HEK293 (cell line): ENCODE measurements around the gene ANO6.

Experiments
- CTCF ChIA-PET: fragments of 350-600 bp; formaldehyde crosslinking; extraction: SDS; loops from one replicate; lab custom pipeline; 2021; ENCODE audit warnings: antibody characterized with exemption; lab: Yijun Ruan, JAX
- POLR2A ChIA-PET: fragments of 300-600 bp; formaldehyde crosslinking; extraction: SDS; loops from one replicate; lab custom pipeline; 2020; ENCODE audit warnings: antibody characterized with exemption, inconsistent platforms; lab: Yijun Ruan, JAX
- H3K27ac ChIP-seq: fragments of 200-500 bp; sonication (Bioruptor generic); 2 replicates; pipeline ENCODE4 v1.5.1; 2014; ENCODE audit warnings: low read depth, low read length, control low read depth, inconsistent platforms; ENCODE audit errors: extremely low read depth
- H3K36me3 ChIP-seq, 2 experiments: fragments of 200-500 bp in 1 of 2; sonication (Bioruptor generic) in 1 of 2; 1 replicate in 1 of 2; 2 replicates in 1 of 2; pipeline ENCODE4 v1.5.1; 2014 to 2017; ENCODE audit warnings: inconsistent platforms in 2 of 2, low read length in 2 of 2; ENCODE audit not compliant: control insufficient read depth in 2 of 2, insufficient read depth in 1 of 2
- H3K4me1 ChIP-seq: fragments of 200-500 bp; sonication (Bioruptor generic); 2 replicates; pipeline ENCODE4 v1.5.1; 2014; ENCODE audit warnings: mild to moderate bottlenecking, low read length, inconsistent platforms; ENCODE audit not compliant: control insufficient read depth, insufficient read depth
- H3K4me3 ChIP-seq: 2 replicates; pipeline ENCODE4 v1.5.1; 2011; ENCODE audit warnings: low read depth, mild to moderate bottlenecking, control low read depth, low read length, moderate library complexity
- H3K9me3 ChIP-seq: fragments of 200-500 bp; sonication (Bioruptor generic); 2 replicates; pipeline ENCODE4 v1.5.1; 2014; ENCODE audit warnings: low read depth, low read length, inconsistent platforms; ENCODE audit not compliant: control insufficient read depth, insufficient read depth
- GLIS1 ChIP-seq: fragments of 450-650 bp; formaldehyde crosslinking; IDR thresholded peaks from 2 replicates; pipeline ENCODE4 v1.5.1; 2016; ENCODE audit warnings: missing biosample characterization, missing genetic modification characterization
- INSM2 ChIP-seq: fragments of 450-650 bp; formaldehyde crosslinking; IDR thresholded peaks from 2 replicates; pipeline ENCODE4 v1.5.1; 2016; ENCODE audit warnings: missing biosample characterization, missing genetic modification characterization
- PBX3 ChIP-seq: sonication (generic); formaldehyde crosslinking; IDR thresholded peaks from 2 replicates; pipeline ENCODE4 v1.8.1; 2022; ENCODE audit warnings: mild to moderate bottlenecking, moderate library complexity, missing genetic modification reagents
- SCRT1 ChIP-seq: fragments of 450-650 bp; formaldehyde crosslinking; IDR thresholded peaks from 2 replicates; pipeline ENCODE4 v1.5.1; 2016; ENCODE audit warnings: missing biosample characterization, missing genetic modification characterization, borderline replicate concordance
- SCRT2 ChIP-seq: fragments of 450-650 bp; formaldehyde crosslinking; IDR thresholded peaks from 2 replicates; pipeline ENCODE4 v1.5.1; 2016; ENCODE audit warnings: missing biosample characterization, missing genetic modification characterization
- SP7 ChIP-seq: fragments of 450-650 bp; formaldehyde crosslinking; IDR thresholded peaks from 2 replicates; pipeline ENCODE4 v1.5.1; 2016; ENCODE audit warnings: missing biosample characterization, missing genetic modification characterization
- ZBTB17 ChIP-seq: fragments of 450-650 bp; formaldehyde crosslinking; IDR thresholded peaks from 2 replicates; pipeline ENCODE4 v1.5.1; 2016; ENCODE audit warnings: missing biosample characterization, missing genetic modification characterization
- ZNF133 ChIP-seq: fragments of 450-650 bp; formaldehyde crosslinking; IDR thresholded peaks from 2 replicates; pipeline ENCODE4 v1.5.1; 2016; ENCODE audit warnings: missing biosample characterization, missing genetic modification characterization
- ZNF16 ChIP-seq: fragments of 450-650 bp; formaldehyde crosslinking; IDR thresholded peaks from 2 replicates; pipeline ENCODE4 v1.5.1; 2016; ENCODE audit warnings: low read depth, missing biosample characterization, missing genetic modification characterization
- ZNF214 ChIP-seq: fragments of 450-650 bp; formaldehyde crosslinking; IDR thresholded peaks from 2 replicates; pipeline ENCODE4 v1.5.1; 2017; ENCODE audit warnings: missing biosample characterization, mild to moderate bottlenecking, missing genetic modification characterization, borderline replicate concordance
- ZNF223 ChIP-seq: fragments of 450-650 bp; formaldehyde crosslinking; IDR thresholded peaks from 2 replicates; pipeline ENCODE4 v1.5.1; 2016; ENCODE audit warnings: missing biosample characterization, missing genetic modification characterization
- ZNF280C ChIP-seq: fragments of 450-650 bp; formaldehyde crosslinking; IDR thresholded peaks from 2 replicates; pipeline ENCODE4 v1.5.1; 2016; ENCODE audit warnings: missing biosample characterization, missing genetic modification characterization
- ZNF350 ChIP-seq: fragments of 450-650 bp; formaldehyde crosslinking; IDR thresholded peaks from 2 replicates; pipeline ENCODE4 v1.5.0; 2017; ENCODE audit warnings: missing biosample characterization, mild to moderate bottlenecking, missing genetic modification characterization
- ZNF37A ChIP-seq: fragments of 450-650 bp; IDR thresholded peaks from 2 replicates; pipeline ENCODE4 v1.5.1; 2018; ENCODE audit warnings: missing biosample characterization, missing genetic modification characterization
- ZNF658 ChIP-seq: fragments of 450-650 bp; formaldehyde crosslinking; IDR thresholded peaks from 2 replicates; pipeline ENCODE4; 2016; ENCODE audit warnings: missing biosample characterization, missing genetic modification characterization
- ZNF677 ChIP-seq: fragments of 450-650 bp; IDR thresholded peaks from 2 replicates; pipeline ENCODE4 v1.5.0; 2018; ENCODE audit warnings: missing biosample characterization, mild to moderate bottlenecking, missing genetic modification characterization, moderate library complexity
- ZNF791 ChIP-seq: fragments of 450-650 bp; formaldehyde crosslinking; IDR thresholded peaks from 2 replicates; pipeline ENCODE4 v1.5.1; 2016; ENCODE audit warnings: missing biosample characterization, missing genetic modification characterization
- ZNF830 ChIP-seq: fragments of 450-650 bp; IDR thresholded peaks from 2 replicates; pipeline ENCODE4 v1.5.0; 2018; ENCODE audit warnings: missing biosample characterization, missing genetic modification characterization, low read depth, mild to moderate bottlenecking, moderate library complexity
- ZSCAN16 ChIP-seq: fragments of 450-650 bp; formaldehyde crosslinking; IDR thresholded peaks from 2 replicates; pipeline ENCODE4 v1.5.1; 2016; ENCODE audit warnings: missing biosample characterization, missing genetic modification characterization
- ZSCAN30 ChIP-seq: fragments of 450-650 bp; IDR thresholded peaks from 2 replicates; pipeline ENCODE4 v1.5.1; 2018; ENCODE audit warnings: missing biosample characterization, mild to moderate bottlenecking, missing genetic modification characterization, moderate library complexity

The ANO6 gene

GRCh38 chr12:45406988-45407850 is 191.3 kb downstream of the ANO6 start:
- H3K36me3 ChIP-seq: peaks cover 4 to 62% of the 10 kb centered on the region in 2 experiments
- H3K9me3 ChIP-seq: no peaks in the 10 kb centered on the region
- H3K4me1 ChIP-seq: no peaks in the 10 kb centered on the region
- TF ChIP-seq ZNF16 (tag by site-specific recombination) (no peak), ZNF677 (tag by site-specific recombination) (no peak), ZNF350 (tag by site-specific recombination) (no peak), INSM2 (tag by site-specific recombination) (no peak), ZNF214 (tag by site-specific recombination) (no peak), ZNF791 (tag by site-specific recombination) (no peak), ZSCAN30 (tag by site-specific recombination) (no peak), ZBTB17 (tag by site-specific recombination) (no peak), ZSCAN16 (tag by site-specific recombination) (no peak), ZNF830 (no peak), ZNF133 (no peak), ZNF223 (tag by site-specific recombination) (no peak), SP7 (tag by site-specific recombination) (no peak)
- TF ChIP-seq, all 188 proteins: peak for 0
- no peak overlapping the region for H3K27ac ChIP-seq
- CTCF ChIA-PET: no interaction called here
- H3K4me3 ChIP-seq: no peak overlapping the region
- POLR2A ChIA-PET: no interaction called here

- POLR2A ChIA-PET: no interaction called here
- CTCF ChIA-PET: no interaction called here
- Histone ChIP-seq H3K4me1 (no peaks in the 10 kb centered on the region), H3K4me3 (no peak overlapping the region), H3K27ac (no peak overlapping the region), H3K9me3 (no peaks in the 10 kb centered on the region), H3K36me3 (peaks cover 4 to 62% of the 10 kb centered on the region in 2 experiments)
- no peak for TF ChIP-seq PBX3 (CRISPR knock-in tag)
- 0 out of 2 replicates have a peak, but pooled peaks have one; percentile 25 for TF ChIP-seq SCRT1 (tag by site-specific recombination)
- TF ChIP-seq ZNF280C: no peak
- no peak for TF ChIP-seq ZNF37A
- TF ChIP-seq GLIS1 (tag by site-specific recombination): no peak
- TF ChIP-seq ZNF658 (tag by site-specific recombination): no peak
- TF ChIP-seq ZNF350 (tag by site-specific recombination): no peak
- TF ChIP-seq SCRT2: 0 out of 2 replicates have a peak, but pooled peaks have one; percentile 43
These were observed 192.3 kb downstream of the ANO6 start for GRCh38 chr12:45407981-45408728.
